Midbrain (tissue), 1 donor: ENCODE results near the gene UGT2B7.
"Not testable (repeated sequence)": the region's sequence is repeated elsewhere in the genome, so short reads cannot be mapped to it uniquely, and the experiment has no call there.

Source experiments
- DNase-seq: peaks from one replicate; lab custom pipeline; 2025; lab: John Stamatoyannopoulos, UW

UGT2B7 gene

GRCh38 chr4:69088473-69088872 is 7.8 kb upstream of the UGT2B7 start:
- DNase-seq = no peak

GRCh38 chr4:69089388-69089787 is 6.9 kb upstream of the UGT2B7 start:
- DNase-seq = no peak

GRCh38 chr4:69092190-69092589 is 4.1 kb upstream of the UGT2B7 start:
- no peak for DNase-seq

GRCh38 chr4:69092980-69093568 is 3.2 kb upstream of the UGT2B7 start:
- DNase-seq = no peak

GRCh38 chr4:69093681-69094080 is 2.6 kb upstream of the UGT2B7 start:
- DNase-seq = no peak

GRCh38 chr4:69095301-69095731 is 958 bp upstream of the UGT2B7 start:
- DNase-seq = no peak

GRCh38 chr4:69096810-69097209 is 536 bp downstream of the UGT2B7 start:
- DNase-seq = no peak

GRCh38 chr4:69098470-69098869 is 2.2 kb downstream of the UGT2B7 start:
- DNase-seq = no peak

GRCh38 chr4:69099910-69100309 is 3.6 kb downstream of the UGT2B7 start:
- DNase-seq = no peak

GRCh38 chr4:69102668-69103067 is 6.4 kb downstream of the UGT2B7 start:
- DNase-seq = not testable (repeated sequence)

- DNase-seq = no peak
Measured at GRCh38 chr4:69104719-69105275, 8.5 kb downstream of the UGT2B7 start.

- not testable (repeated sequence) for DNase-seq
Measured at GRCh38 chr4:69115151-69115850, 19.0 kb downstream of the UGT2B7 start.

GRCh38 chr4:69115851-69116213 is 19.6 kb downstream of the UGT2B7 start:
- no peak for DNase-seq

- DNase-seq = no peak
Measured at GRCh38 chr4:69116645-69117321, 20.5 kb downstream of the UGT2B7 start.

GRCh38 chr4:69120870-69121269 is 24.6 kb downstream of the UGT2B7 start:
- DNase-seq = no peak

GRCh38 chr4:69122476-69122875 is 26.2 kb downstream of the UGT2B7 start:
- DNase-seq = no peak

- no peak for DNase-seq
Measured at GRCh38 chr4:69124941-69125340, 28.7 kb downstream of the UGT2B7 start.

GRCh38 chr4:69126024-69126423 is 29.8 kb downstream of the UGT2B7 start:
- DNase-seq = no peak

GRCh38 chr4:69133993-69134392 is 37.7 kb downstream of the UGT2B7 start:
- no peak for DNase-seq

GRCh38 chr4:69134471-69134870 is 38.2 kb downstream of the UGT2B7 start:
- no peak for DNase-seq

GRCh38 chr4:69141320-69141719 is 45.0 kb downstream of the UGT2B7 start:
- DNase-seq = no peak

- DNase-seq = no peak
Measured at GRCh38 chr4:69147334-69147733, 51.1 kb downstream of the UGT2B7 start.

GRCh38 chr4:69154021-69154420 is 57.7 kb downstream of the UGT2B7 start:
- DNase-seq = no peak
